Ovary (tissue), 3 donors: ENCODE measurements around the gene LDLRAD4.

Experiments used
- CTCF ChIP-seq, 3 donors: fragments of 450-650 bp in 2 of 3; fragments of 200-600 bp in 1 of 3; IDR thresholded peaks; one replicate each; pipeline versions ENCODE4 v1.5.1 to v1.8.0; 2016 to 2022; ENCODE audit warnings: antibody characterized with exemption in 3 of 3, mild to moderate bottlenecking in 1 of 3
- EP300 ChIP-seq: sonication (generic); formaldehyde crosslinking; IDR thresholded peaks from one replicate; pipeline ENCODE4 v1.6.1; 2017; ENCODE audit warnings: antibody characterized with exemption
- POLR2A ChIP-seq: fragments of 450-650 bp; IDR thresholded peaks from one replicate; pipeline ENCODE4 v1.6.1; 2017; ENCODE audit warnings: antibody characterized with exemption, mild to moderate bottlenecking, moderate library complexity
- donor health status: DM: no; HTN: no; CAD: no.

DNA sequence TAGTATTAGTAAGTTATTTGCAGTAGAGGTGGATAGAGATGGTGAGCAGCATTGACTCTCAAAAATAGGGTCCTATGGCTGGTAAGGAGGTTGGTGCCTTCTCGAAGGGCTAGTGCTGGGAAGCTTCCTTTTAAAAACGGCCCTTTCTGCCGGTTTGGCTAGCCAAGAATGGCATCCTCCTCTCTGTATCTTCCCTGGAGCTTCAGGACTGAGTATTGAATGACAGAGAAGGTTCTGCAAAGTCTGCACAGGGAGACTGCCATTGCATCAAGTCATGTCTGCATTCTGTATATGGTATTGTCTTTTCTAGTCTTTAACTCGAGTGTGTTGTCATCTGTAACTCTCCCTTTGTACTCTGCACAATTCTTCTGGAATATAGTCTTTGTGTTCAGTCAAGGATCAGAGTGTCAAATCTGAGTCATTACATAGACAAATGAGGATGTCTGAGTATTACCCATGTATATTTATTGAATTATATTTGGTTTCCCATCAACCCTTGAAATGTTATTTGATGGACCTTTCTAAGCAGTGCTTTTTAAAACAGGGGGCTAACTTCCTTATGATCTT, 1.1 kb downstream of the LDLRAD4 start:
- TF ChIP-seq EP300 (no peak), CTCF (IDR thresholded peaks at IDR 0.05) (no peak), POLR2A (no peak)
